Lower leg skin (tissue), 3 donors: Measurements from ENCODE around the gene VRK2.

Experiments used
- CTCF ChIP-seq, 3 donors: fragments of 450-650 bp; IDR thresholded peaks; one replicate each; pipeline ENCODE4 v1.5.1; 2016; ENCODE audit warnings: antibody characterized with exemption in 3 of 3, mild to moderate bottlenecking in 3 of 3, moderate library complexity in 2 of 3
- POLR2A ChIP-seq, 2 donors: fragments of 450-650 bp; IDR thresholded peaks; one replicate each; pipeline ENCODE4 v1.6.1; 2016 to 2017; ENCODE audit warnings: antibody characterized with exemption in 2 of 2, mild to moderate bottlenecking in 1 of 2, moderate library complexity in 1 of 2

GRCh38 chr2:58047961-58048360 lies 1.4 kb downstream of the VRK2 start:
- TF ChIP-seq POLR2A (IDR thresholded peaks at IDR 0.05): no peak
- TF ChIP-seq CTCF (IDR thresholded peaks at IDR 0.05): no peak
